Endothelial cell of umbilical vein (primary cell): ENCODE results near the gene CD84. TPM values are rescaled to one million over a fixed set of nuclear protein-coding genes. Genes with fewer than 3 reads are reported as not detected.

Experiments
- BruUV-seq: library from RNA; stranded (reverse); fragments of 400-500 nt; replicated peaks from 2 replicates; lab custom pipeline; 2021; lab: Mats Ljungman, UMichigan
- CTCF ChIA-PET: fragments of 300-600, 350-600 bp; sonication (Branson Sonifier 250); formaldehyde crosslinking; loops from one replicate; lab custom pipeline; 2021; ENCODE audit warnings: antibody characterized with exemption, inconsistent platforms; lab: Charles Lee
- POLR2A ChIA-PET: fragments of 300-600, 350-600 bp; sonication (Branson Sonifier 250); formaldehyde crosslinking; loops from one replicate; lab custom pipeline; 2021; ENCODE audit warnings: antibody characterized with exemption, inconsistent platforms; lab: Charles Lee
- DNase-seq: peaks from one replicate; pipeline ENCODE4 v3.0.0-alpha.2; 2011; ENCODE audit warnings: low read depth, low spot score
- FAIRE-seq: peaks from 2 replicates; lab custom pipeline; 2011; peaks lifted over from hg19 to GRCh38; lab: Jason Lieb, UNC
- H2AFZ ChIP-seq: 2 replicates; pipeline ENCODE4 v1.6.0; 2012; ENCODE audit warnings: low read depth, low read length, control low read depth, inconsistent platforms
- H3K27ac ChIP-seq: 2 replicates; pipeline ENCODE4 v1.5.1; 2011; ENCODE audit warnings: low read depth, mild to moderate bottlenecking, control low read depth, low read length, moderate library complexity; ENCODE audit not compliant: insufficient read depth
- H3K27me3 ChIP-seq, 2 experiments: 2 replicates each; pipeline versions ENCODE4 v1.6.0 to v1.6.1; 2011; ENCODE audit warnings: low read length in 2 of 2, mixed read lengths in 1 of 2; ENCODE audit not compliant: control insufficient read depth in 2 of 2, insufficient read depth in 2 of 2
- H3K36me3 ChIP-seq, 2 experiments: 2 replicates in 1 of 2; 3 replicates in 1 of 2; pipeline ENCODE4 v1.5.1; 2011; ENCODE audit warnings: low read length in 2 of 2, mild to moderate bottlenecking in 1 of 2, moderate library complexity in 1 of 2; ENCODE audit not compliant: control insufficient read depth in 2 of 2, insufficient read depth in 2 of 2; ENCODE audit errors: extremely low read depth in 1 of 2
- H3K4me1 ChIP-seq: 3 replicates; pipeline ENCODE4 v1.5.1; 2011; ENCODE audit warnings: mild to moderate bottlenecking, low read length; ENCODE audit not compliant: control insufficient read depth, insufficient read depth; ENCODE audit errors: extremely low read depth
- H3K4me2 ChIP-seq: 2 replicates; pipeline ENCODE4 v1.6.1; 2011; ENCODE audit warnings: low read length, control low read depth, mixed read lengths; ENCODE audit not compliant: insufficient read depth
- H3K4me3 ChIP-seq, 3 experiments: fragments of 200-600 bp in 1 of 3; sonication (generic), shearing (Covaris generic) in 1 of 3; replicated peaks in 1 of 3; 2 replicates each; pipeline ENCODE4 v1.5.1; 2011 to 2016; ENCODE audit warnings: control low read depth in 3 of 3, low read length in 3 of 3, mild to moderate bottlenecking in 2 of 3, inconsistent platforms in 1 of 3, low read depth in 1 of 3, moderate library complexity in 1 of 3; ENCODE audit not compliant: insufficient read depth in 1 of 3
- H3K79me2 ChIP-seq: 2 replicates; pipeline ENCODE4 v1.6.0; 2012; ENCODE audit warnings: low read length, inconsistent platforms; ENCODE audit not compliant: control insufficient read depth, insufficient read depth
- H3K9ac ChIP-seq: replicated peaks from 2 replicates; pipeline ENCODE3; 2011; ENCODE audit warnings: low read length, control low read depth; ENCODE audit not compliant: insufficient read depth; ENCODE audit errors: extremely low read depth
- H3K9me1 ChIP-seq: replicated peaks from 3 replicates; pipeline ENCODE4 v1.6.0; 2011; ENCODE audit warnings: mild to moderate bottlenecking, low read length; ENCODE audit not compliant: control insufficient read depth, insufficient read depth; ENCODE audit errors: extremely low read depth
- H3K9me3 ChIP-seq: replicated peaks from 2 replicates; pipeline ENCODE4 v1.5.1; 2012; ENCODE audit warnings: low read length, inconsistent platforms; ENCODE audit not compliant: control insufficient read depth, insufficient read depth
- H4K20me1 ChIP-seq: replicated peaks from 2 replicates; pipeline ENCODE3; 2011; ENCODE audit warnings: mild to moderate bottlenecking, low read length; ENCODE audit not compliant: control insufficient read depth, insufficient read depth; ENCODE audit errors: extremely low read depth
- EZH2 ChIP-seq: IDR thresholded peaks from 2 replicates; pipeline ENCODE4 v1.6.1; 2012; ENCODE audit warnings: borderline replicate concordance, low read depth, mild to moderate bottlenecking, moderate library complexity, low read length, inconsistent platforms; ENCODE audit not compliant: severe bottlenecking
- GATA2 ChIP-seq: IDR thresholded peaks from 2 replicates; pipeline ENCODE4 v1.7.0; 2011; ENCODE audit warnings: low read depth, mild to moderate bottlenecking, moderate library complexity, mixed read lengths, low read length; ENCODE audit not compliant: insufficient read length, insufficient read depth
- JUN ChIP-seq: IDR thresholded peaks from 2 replicates; pipeline ENCODE4 v1.6.1; 2011; ENCODE audit warnings: borderline replicate concordance, low read depth; ENCODE audit not compliant: insufficient read length, insufficient read depth
- MYC ChIP-seq: IDR thresholded peaks from one replicate; pipeline ENCODE4 v1.6.1; 2011; ENCODE audit warnings: mild to moderate bottlenecking, low read depth, low read length
- POLR2AphosphoS5 ChIP-seq: IDR thresholded peaks from 2 replicates; pipeline ENCODE4 v1.6.1; 2012; ENCODE audit warnings: low read depth, mild to moderate bottlenecking, control low read depth, low read length, moderate library complexity; ENCODE audit not compliant: insufficient read depth
- dilution Hi-C: fragments of 300-500 bp; cut with MboI; formaldehyde crosslinking; loops from one replicate; pipeline ENCODE4 v1.15.0; 2019; ENCODE audit warnings: low sequenced_read_pairs; ENCODE audit not compliant: extremely low pct_ligation_motif_present
- intact Hi-C: fragments of 100-400 bp; cut with micrococcal nuclease; formaldehyde crosslinking; loops from one replicate; pipeline ENCODE4 v1.10.0; 2022
- polyA plus RNA-seq, 4 experiments: library from polyadenylated mRNA; depleted of rRNA in 3 of 4; stranded (reverse) in 3 of 4; unstranded in 1 of 4; fragments of >200 nt; gene quantifications; 2 replicates each; pipeline versions ENCODE4 v1.2.1 to v1.2.3, GENCODE V29; 2011 to 2012; ENCODE audit warnings: missing spikeins in 1 of 4
- total RNA-seq: library from RNA; stranded (reverse); gene quantifications from 2 replicates; pipeline ENCODE4 v1.2.3, GENCODE V29; 2021
- TF ChIP-seq, protein P1 (sequence below): IDR thresholded peaks from 2 replicates; pipeline ENCODE4 v1.6.1; 2011; ENCODE audit not compliant: insufficient read depth, insufficient read length
- TF ChIP-seq, protein P2 (sequence below), 2 donors: IDR thresholded peaks; 1 replicate in 1 of 2; 2 replicates in 1 of 2; pipeline ENCODE4 v1.5.1; 2011; ENCODE audit warnings: low read length in 2 of 2, mild to moderate bottlenecking in 2 of 2, moderate library complexity in 2 of 2, control low read depth in 1 of 2, inconsistent platforms in 1 of 2, low read depth in 1 of 2; ENCODE audit not compliant: insufficient read depth in 1 of 2; ENCODE audit errors: extremely low read depth in 1 of 2

Gene CD84
- total and polyA plus RNA-seq, 2 donors (not counting 3 experiments of a cell fraction or from before 2014, with no cell fraction given) = not detected

DNA sequence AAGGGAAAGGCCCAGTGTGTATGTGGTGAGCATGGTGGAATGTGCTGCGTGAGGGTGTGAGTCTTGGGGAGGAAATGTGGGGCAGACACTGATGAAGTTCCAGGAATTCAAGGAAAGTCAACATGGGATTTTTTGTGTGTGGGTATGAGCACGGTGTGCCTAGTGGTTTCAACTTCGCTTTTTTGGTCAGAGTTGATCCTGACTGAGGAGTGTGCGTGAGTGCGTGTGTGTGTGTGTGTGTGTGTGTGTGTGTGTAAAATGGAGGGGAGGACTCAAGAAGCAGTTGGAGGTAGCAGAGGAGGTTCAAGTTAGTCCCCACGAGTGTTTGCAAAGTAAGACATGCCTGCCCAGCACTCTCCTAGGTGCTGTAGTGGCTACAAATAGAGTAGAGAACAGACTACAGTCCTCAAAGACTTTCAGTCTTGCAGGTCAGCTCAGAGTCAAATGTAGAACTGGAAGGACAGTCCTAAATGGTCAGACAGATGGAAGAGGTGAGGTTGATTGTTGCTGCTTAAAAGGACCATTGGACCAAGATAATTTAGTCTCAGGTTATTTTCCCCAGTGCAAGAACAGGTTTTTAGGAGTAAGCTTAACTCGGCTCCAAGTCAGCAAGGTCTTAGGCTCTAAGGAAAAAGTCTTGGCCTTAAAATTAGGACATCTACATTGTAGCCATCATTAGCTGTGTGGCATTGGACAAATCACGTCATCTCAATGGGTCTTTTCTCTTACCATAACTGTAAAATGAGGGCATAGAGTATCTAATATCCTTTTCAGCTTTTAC is 42.5 kb upstream of the CD84 start:
- H3K27ac ChIP-seq = no peak overlapping the region
- no peaks in the 10 kb centered on the region for H3K9me3 ChIP-seq
- no peaks in the 10 kb centered on the region for H3K79me2 ChIP-seq
- ChIA-PET CTCF (no interaction called here), POLR2A (no interaction called here)
- no peak for DNase-seq
- H2AFZ ChIP-seq = no peak overlapping the region
- H3K27me3 ChIP-seq = peaks cover 0 to 2% of the 10 kb centered on the region in 2 experiments
- intact Hi-C loops = no loop called here
- TF ChIP-seq, protein P1, sequence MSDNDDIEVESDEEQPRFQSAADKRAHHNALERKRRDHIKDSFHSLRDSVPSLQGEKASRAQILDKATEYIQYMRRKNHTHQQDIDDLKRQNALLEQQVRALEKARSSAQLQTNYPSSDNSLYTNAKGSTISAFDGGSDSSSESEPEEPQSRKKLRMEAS = no peak
- TF ChIP-seq, protein P2, sequence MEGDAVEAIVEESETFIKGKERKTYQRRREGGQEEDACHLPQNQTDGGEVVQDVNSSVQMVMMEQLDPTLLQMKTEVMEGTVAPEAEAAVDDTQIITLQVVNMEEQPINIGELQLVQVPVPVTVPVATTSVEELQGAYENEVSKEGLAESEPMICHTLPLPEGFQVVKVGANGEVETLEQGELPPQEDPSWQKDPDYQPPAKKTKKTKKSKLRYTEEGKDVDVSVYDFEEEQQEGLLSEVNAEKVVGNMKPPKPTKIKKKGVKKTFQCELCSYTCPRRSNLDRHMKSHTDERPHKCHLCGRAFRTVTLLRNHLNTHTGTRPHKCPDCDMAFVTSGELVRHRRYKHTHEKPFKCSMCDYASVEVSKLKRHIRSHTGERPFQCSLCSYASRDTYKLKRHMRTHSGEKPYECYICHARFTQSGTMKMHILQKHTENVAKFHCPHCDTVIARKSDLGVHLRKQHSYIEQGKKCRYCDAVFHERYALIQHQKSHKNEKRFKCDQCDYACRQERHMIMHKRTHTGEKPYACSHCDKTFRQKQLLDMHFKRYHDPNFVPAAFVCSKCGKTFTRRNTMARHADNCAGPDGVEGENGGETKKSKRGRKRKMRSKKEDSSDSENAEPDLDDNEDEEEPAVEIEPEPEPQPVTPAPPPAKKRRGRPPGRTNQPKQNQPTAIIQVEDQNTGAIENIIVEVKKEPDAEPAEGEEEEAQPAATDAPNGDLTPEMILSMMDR (IDR thresholded peaks at IDR 0.05; ENCODE audit: extremely low read depth in 1 of 2, insufficient read depth in 1 of 2, low read depth in 1 of 2, low read length in 2 of 2) = no peak
- TF ChIP-seq POLR2AphosphoS5 (no peak), MYC (no peak), GATA2 (no peak), EZH2 (no peak), JUN (no peak)
- no peak overlapping the region for H3K9ac ChIP-seq
- no TSS peak for BruUV-seq
- no peaks in the 10 kb centered on the region for H3K4me1 ChIP-seq
- no peak for FAIRE-seq
- H3K36me3 ChIP-seq = no peaks in the 10 kb centered on the region
- H3K4me3 ChIP-seq = no peak overlapping the region
- no peaks in the 10 kb centered on the region for H3K9me1 ChIP-seq
- H3K4me2 ChIP-seq = no peak overlapping the region
- dilution Hi-C loops = no loop called here
- no peaks in the 10 kb centered on the region for H4K20me1 ChIP-seq
